GM21367 (cell line): ENCODE measurements around the gene BACH1.
"Not testable (repeated sequence)": the region's sequence is repeated elsewhere in the genome, so short reads cannot be mapped to it uniquely, and the experiment has no call there.

Experiments
- ATAC-seq: cut with Tn5 transposase; IDR thresholded peaks from one replicate; pipeline ENCODE4 v1.9.1; 2021; ENCODE audit not compliant: unreplicated experiment

Gene BACH1

GRCh38 chr21:29298348-29299045 is at the start of gene BACH1:
Gene BACH1 (plus strand): TSS chr21:29298922. CDS start chr21:29321281, 22,359 bp downstream.
- ATAC-seq: peak; percentile 40

- ATAC-seq: not testable (repeated sequence)
These were observed 49.4 kb upstream of the BACH1 start for GRCh38 chr21:29249289-29249688.

GRCh38 chr21:29250636-29251035 is 48.1 kb upstream of the BACH1 start:
- ATAC-seq: no peak

- not testable (repeated sequence) for ATAC-seq
These were observed 44.9 kb upstream of the BACH1 start for GRCh38 chr21:29253861-29254260.

GRCh38 chr21:29254550-29254949 is 44.2 kb upstream of the BACH1 start:
- no peak for ATAC-seq

GRCh38 chr21:29256126-29256910 is 42.4 kb upstream of the BACH1 start:
- no peak for ATAC-seq

- no peak for ATAC-seq
These were observed 41.0 kb upstream of the BACH1 start for GRCh38 chr21:29257701-29258100.

- no peak for ATAC-seq
These were observed 39.9 kb upstream of the BACH1 start for GRCh38 chr21:29258626-29259338.

GRCh38 chr21:29260461-29260860 is 38.3 kb upstream of the BACH1 start:
- no peak for ATAC-seq

GRCh38 chr21:29261555-29262540 is 36.9 kb upstream of the BACH1 start:
- no peak for ATAC-seq

GRCh38 chr21:29264721-29265120 is 34.0 kb upstream of the BACH1 start:
- no peak for ATAC-seq

GRCh38 chr21:29265690-29266479 is 32.8 kb upstream of the BACH1 start:
- no peak for ATAC-seq

- no peak for ATAC-seq
These were observed 31.1 kb upstream of the BACH1 start for GRCh38 chr21:29267666-29268065.

- no peak for ATAC-seq
These were observed 26.8 kb upstream of the BACH1 start for GRCh38 chr21:29271927-29272333.

GRCh38 chr21:29277442-29277841 is 21.3 kb upstream of the BACH1 start:
- no peak for ATAC-seq

GRCh38 chr21:29279558-29279957 is 19.2 kb upstream of the BACH1 start:
- ATAC-seq: no peak

GRCh38 chr21:29281801-29282200 is 16.9 kb upstream of the BACH1 start:
- not testable (repeated sequence) for ATAC-seq

GRCh38 chr21:29287383-29287782 is 11.3 kb upstream of the BACH1 start:
- ATAC-seq: no peak

- no peak for ATAC-seq
These were observed 10.5 kb upstream of the BACH1 start for GRCh38 chr21:29288239-29288638.

GRCh38 chr21:29289317-29289716 is 9.4 kb upstream of the BACH1 start:
- ATAC-seq: no peak
